ENCODE results near the gene RBBP4.

Gene RBBP4

DNA sequence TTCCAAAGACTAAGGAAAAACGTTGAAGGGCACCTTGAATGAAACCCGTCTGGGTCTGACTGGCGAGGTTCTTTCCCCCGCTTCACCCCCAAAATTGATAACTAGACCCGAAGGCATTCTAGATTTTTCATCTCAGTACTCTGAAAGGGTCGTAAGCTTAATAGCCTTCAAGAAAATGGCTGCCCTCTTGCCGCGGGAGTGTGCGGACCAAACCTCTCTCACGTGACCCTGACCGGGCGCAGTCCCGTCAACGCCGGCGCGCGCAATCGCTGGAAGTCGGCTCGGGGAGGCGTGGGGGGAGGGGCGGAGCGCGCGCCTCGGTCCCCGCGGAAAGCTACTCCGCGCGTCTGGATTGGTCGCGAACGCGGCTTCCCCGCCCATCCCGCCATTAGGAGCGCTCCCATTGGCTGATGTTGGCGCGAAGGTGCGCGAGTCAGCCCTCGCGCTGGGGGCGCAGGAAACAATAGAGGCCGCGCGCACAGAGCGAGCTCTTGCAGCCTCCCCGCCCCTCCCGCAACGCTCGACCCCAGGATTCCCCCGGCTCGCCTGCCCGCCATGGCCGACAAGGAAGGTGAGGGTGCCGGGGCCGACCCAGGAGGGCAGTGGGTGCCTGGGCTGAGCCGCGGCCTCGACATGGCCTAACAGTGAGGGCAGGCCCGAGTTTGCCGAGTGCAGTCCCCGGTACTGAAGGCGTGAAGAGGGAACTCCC is at the start of gene RBBP4:
RBBP4 (plus strand) TSS at position 457 of the 709 bp plus-strand sequence; CDS start at position 556, 99 bp downstream.
- TF ChIP-seq, protein P1, sequence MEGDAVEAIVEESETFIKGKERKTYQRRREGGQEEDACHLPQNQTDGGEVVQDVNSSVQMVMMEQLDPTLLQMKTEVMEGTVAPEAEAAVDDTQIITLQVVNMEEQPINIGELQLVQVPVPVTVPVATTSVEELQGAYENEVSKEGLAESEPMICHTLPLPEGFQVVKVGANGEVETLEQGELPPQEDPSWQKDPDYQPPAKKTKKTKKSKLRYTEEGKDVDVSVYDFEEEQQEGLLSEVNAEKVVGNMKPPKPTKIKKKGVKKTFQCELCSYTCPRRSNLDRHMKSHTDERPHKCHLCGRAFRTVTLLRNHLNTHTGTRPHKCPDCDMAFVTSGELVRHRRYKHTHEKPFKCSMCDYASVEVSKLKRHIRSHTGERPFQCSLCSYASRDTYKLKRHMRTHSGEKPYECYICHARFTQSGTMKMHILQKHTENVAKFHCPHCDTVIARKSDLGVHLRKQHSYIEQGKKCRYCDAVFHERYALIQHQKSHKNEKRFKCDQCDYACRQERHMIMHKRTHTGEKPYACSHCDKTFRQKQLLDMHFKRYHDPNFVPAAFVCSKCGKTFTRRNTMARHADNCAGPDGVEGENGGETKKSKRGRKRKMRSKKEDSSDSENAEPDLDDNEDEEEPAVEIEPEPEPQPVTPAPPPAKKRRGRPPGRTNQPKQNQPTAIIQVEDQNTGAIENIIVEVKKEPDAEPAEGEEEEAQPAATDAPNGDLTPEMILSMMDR (IDR thresholded peaks at IDR 0.05), result no peak
- H3K27ac ChIP-seq, result peak within 1 kb of the TSS; percentile 91 to 99
- H3K4me3 ChIP-seq, result peak within 1 kb of the TSS; percentile 97
- DNase-seq (ENCODE audit: low spot score), result peak; percentile 98

DNA sequence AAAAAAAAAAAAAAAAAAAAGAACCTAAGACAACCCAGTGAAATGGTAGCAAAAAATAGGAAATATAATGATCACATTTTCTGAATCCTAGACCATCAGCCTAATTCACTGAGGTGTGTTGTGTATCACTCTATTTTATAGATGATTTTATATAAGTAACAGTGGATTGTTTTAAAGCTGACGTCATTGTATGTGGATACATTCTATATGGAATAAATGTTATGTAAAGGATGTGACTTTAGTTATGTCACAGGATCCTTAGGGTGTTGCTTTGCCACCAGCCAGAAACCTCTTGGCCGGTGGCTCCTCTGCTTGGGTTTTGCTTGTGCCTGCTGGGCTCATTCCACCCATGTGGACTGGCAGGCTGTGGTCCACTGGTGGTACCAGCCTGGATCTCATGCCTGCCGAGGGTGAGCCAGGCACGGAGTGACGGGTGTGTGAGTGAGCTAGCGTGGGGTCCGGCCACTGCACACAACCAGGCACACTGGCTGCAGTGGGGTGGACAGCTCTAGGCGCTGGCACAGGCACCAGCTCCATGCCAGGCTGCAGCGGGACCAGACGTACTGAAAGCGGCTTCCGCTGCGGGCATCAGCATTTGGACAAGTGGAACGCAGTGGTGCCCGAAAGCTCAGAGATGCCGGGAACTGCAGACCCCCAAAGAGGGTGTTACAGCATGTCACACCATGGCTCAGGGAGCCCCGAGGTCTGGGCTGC is 45.1 kb upstream of the RBBP4 start:
- H3K27ac ChIP-seq, result no peak overlapping the region
- no peak for DNase-seq (ENCODE audit: low spot score)
- no peak overlapping the region for H3K4me3 ChIP-seq
- TF ChIP-seq, protein P1 (IDR thresholded peaks at IDR 0.05), result no peak

DNA sequence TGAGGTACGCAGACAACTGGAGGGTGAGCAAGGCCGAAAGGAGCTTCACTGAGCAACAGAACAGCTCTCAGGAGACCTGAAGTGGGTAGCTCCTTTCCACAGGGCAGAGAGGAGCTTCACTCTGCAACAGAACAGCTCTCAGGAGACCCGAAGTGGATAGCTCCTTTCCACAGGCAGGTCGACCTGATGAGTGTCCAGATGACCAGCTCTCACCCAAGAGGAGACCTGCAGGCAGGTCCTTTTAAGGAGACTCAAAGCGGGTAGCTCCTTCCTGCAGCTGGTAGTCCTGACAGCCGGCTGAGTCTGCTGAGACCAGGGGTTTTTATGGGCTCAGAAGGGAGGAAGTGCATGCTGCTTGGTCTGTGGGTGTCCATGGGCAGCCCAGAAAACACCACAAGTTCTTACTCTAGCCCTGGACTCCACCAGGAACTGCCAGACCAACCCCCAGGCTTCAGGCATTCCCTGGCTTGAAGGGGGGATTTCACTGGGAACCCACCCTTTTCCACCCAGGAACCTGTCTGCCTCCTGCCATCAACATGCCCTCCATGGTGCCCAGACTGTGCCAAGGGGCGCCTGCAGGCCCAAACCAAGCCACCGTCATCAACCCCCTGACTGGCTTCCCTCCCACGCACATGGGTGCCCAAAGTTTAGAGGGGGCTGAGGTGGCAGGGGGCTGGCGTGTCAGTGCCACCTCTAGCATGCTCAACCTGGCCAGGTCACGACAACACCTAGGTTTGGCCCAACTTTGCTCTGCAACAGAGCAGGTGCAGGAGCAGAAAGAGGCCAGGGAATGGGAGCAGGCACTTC is 44.2 kb upstream of the RBBP4 start:
- no peak for DNase-seq (ENCODE audit: low spot score)
- TF ChIP-seq, protein P1 (IDR thresholded peaks at IDR 0.05), result no peak
- Histone ChIP-seq H3K4me3 (no peak overlapping the region), H3K27ac (no peak overlapping the region)

DNA sequence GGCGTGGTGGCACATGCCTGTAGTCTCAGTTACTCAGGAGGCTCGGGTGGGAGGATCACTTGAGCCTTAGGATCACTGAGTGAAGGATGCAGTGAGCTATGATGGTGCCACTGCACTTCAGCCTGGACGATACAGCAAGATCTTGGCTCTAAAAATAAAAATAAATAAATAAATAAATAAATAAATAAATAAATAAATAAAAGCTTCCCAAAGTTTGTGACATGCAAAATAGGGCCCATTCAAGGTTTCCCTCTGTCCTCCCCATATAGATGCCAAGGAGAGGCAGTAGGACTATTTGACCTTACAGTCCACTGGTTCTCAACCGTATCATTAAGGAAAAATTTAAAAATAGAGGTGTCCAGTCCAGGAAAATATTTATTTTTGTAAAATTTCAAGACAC is 41.8 kb upstream of the RBBP4 start:
- DNase-seq (ENCODE audit: low spot score), result no peak

DNA sequence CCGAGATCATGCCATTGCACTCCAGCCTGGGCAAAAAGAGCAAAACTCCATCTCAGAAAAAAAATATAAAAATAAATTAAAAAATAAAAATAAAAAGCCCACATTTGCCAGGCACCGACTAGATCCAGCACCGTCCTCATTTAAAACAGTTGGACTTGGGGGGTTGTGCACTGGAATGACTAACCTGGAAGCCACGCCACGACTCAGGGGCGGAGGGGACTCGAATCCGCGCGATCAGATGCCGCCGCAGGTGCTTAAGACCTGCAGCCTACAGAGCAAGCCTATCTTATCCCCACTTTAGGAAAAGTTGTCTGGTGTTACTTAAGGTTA is 39.2 kb upstream of the RBBP4 start:
- Histone ChIP-seq H3K27ac (peak overlapping the region in 1 of 2 donors; percentile 29), H3K4me3 (peak overlapping the region; percentile 71)
- DNase-seq (ENCODE audit: low spot score), result no peak
- TF ChIP-seq, protein P1 (IDR thresholded peaks at IDR 0.05), result no peak

More for the DNA sequence above, 41.8 kb upstream of the RBBP4 start:
- TF ChIP-seq, protein P1 (IDR thresholded peaks at IDR 0.05), result no peak
- no peak overlapping the region for H3K4me3 ChIP-seq
- no peak overlapping the region for H3K27ac ChIP-seq

DNA sequence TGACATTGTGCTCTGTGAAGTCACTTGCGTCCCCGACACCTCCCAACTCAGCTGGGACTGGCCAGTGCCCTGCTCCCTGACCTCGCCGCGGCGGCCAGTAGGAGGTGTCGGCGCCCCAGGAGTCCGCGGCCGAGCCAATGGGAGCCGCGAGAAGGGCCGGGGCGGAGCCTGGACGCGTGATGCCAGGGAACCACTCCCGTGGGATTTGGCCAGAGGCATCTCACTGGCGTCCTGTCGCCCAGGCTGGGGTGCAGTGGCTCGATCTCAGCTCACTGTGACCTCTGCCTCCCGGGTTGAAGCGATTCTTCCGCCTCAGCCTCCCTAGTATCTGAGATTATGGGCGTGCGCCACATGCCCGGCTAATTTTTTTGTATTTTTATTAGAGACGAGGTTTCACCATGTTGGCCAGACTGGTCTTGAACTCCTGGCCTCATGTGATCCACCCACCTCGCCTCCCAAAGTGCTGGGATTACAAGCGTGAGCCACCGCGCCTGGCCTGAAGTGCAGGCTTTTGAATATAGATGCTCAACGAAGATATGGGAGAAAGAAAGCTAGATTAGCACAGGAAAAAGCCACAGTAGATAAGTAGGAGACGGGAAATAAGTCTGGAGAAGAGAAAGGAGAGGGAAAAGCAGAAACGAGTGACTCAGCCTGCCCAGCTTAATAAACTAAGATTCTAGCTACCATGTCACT is 38.7 kb upstream of the RBBP4 start:
- Histone ChIP-seq H3K27ac (peak overlapping the region in 1 of 2 donors; percentile 29), H3K4me3 (peak overlapping the region; percentile 71)
- DNase-seq (ENCODE audit: low spot score), result peak; percentile 90
- TF ChIP-seq, protein P1 (IDR thresholded peaks at IDR 0.05), result no peak

Data from coronary artery (tissue), 2 donors.